Activated T-helper 1 cell treated with Interleukin-2 at 50 U/mL for 16 hours (primary cell): ENCODE results near the gene PCSK6.
"Not testable (repeated sequence)": the region's sequence is repeated elsewhere in the genome, so short reads cannot be mapped to it uniquely, and the experiment has no call there.

Experiments used
- DNase-seq: peaks from one replicate; pipeline ENCODE4 v3.0.0-alpha.2; 2020; ENCODE audit warnings: low read depth

Gene PCSK6

DNA sequence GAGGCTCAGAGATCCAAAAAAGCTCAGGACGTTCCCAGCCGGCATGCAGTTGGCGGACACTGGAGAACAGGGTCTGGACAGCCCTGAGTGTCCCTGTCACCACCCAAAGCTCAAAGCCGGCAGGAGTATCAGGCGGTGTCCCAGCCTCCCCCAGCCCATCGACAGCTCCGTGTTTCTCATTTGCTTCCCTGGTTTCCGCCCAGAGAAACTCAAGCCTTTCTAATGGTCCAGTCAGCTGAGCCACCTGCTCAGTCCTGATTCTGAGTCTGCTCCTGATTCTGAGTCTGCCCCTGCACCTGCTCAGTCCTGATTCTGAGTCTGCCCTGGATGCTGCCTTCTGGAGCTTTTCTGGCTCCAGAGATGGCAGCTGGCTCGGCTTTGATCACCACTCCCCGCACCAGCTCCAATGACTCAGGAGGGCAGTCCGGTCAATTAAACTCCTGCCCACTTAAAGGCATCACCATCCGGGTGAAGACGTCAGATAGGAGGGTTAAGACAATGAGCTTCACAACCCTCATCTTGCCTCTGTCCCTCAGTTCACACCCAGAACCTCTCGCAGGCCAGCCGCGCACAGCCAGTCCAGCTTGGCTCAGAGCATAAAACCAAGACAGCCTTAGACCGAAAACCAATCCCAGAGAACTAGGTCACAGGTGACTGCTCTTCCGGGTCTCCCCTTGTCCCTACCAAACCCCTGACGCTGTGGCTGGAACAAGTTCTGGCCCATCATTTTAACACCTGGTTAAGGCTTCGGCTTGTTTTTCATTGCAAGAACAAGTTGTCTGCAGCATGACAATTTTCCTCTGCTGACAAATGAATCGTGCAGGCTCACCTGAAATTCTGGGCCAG is 6.8 kb downstream of the PCSK6 start:
- no peak for DNase-seq

DNA sequence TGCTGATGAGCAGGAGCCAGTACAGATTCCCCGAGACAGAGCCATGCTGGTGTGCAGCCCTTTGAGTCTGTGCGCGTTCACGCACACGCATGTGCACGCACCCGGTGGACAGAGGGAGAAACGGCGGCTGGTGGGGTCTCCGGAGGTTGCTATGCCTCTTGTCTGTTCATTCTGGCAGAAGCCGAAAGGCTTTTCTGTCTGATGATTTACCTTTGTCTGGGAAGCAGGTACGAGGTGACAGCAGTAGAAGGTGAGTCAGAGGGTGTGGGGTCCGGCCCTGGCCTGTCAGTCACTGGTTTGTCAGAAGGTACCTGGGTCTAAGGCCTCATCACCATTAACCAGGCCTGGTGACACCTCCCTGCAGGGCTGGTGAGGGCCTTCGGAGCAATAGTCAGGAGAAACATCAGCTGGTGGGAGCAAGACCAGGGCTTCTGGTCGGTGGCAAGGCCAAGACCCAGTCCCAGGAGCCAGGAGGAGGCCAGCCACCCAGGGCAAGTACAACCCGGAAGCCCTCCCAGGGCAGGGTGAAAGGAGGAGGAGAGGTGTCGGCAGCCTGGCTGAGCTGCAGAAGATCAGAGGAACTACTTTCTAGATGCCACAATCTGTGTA is 7.5 kb downstream of the PCSK6 start:
- no peak for DNase-seq

DNA sequence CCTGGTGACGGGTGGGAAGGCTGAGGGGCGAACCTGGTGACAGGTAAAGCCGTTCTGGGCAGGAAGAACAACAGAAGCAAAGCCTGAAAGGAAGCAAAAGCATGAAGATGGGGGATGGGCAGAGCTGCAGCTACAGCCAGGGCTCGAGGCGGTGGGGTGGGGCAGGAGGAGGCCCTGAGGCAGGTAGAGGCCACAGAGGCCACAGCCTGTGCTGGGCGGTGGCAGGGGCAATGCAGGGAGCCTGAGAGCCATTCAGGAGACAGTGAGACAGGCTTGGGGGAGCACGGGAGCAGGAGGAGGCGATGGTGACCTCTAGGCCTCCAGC is 8.2 kb downstream of the PCSK6 start:
- no peak for DNase-seq

DNA sequence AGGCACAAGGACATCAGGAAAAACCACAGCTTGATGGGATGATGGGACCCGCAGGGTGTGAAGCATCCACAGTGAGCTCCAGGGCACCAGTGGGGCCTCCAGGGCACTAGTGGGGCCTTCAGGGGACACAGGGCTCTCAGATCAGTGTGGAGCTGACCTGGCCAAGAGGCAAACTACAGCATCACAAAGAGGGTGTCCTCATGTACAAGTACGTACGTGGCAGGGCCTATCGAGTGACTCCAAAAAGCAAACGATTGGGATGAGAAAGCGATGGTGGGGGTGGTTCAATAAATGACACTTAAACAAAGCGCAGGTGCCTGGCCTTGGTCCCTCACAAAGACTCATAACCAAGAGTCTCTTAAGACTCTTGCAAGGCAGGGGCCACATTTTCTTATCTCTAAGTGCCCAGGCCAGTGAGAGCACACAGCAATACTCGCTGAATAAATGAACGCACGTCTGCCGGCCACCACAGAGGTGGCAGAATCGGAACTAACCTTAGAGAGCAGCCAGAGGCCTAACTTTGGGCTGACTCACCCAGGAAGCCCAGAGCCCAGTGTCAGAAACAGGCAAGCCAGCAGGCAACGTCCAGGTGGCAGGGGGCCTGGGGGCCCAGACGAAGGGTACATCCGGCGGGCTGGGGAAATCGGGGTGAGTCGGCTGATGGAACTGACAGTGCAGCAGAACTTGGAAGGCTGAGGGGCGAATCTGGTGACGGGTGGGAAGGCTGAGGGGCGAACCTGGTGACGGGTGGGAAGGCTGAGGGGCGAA is 8.7 kb downstream of the PCSK6 start:
- no peak for DNase-seq

DNA sequence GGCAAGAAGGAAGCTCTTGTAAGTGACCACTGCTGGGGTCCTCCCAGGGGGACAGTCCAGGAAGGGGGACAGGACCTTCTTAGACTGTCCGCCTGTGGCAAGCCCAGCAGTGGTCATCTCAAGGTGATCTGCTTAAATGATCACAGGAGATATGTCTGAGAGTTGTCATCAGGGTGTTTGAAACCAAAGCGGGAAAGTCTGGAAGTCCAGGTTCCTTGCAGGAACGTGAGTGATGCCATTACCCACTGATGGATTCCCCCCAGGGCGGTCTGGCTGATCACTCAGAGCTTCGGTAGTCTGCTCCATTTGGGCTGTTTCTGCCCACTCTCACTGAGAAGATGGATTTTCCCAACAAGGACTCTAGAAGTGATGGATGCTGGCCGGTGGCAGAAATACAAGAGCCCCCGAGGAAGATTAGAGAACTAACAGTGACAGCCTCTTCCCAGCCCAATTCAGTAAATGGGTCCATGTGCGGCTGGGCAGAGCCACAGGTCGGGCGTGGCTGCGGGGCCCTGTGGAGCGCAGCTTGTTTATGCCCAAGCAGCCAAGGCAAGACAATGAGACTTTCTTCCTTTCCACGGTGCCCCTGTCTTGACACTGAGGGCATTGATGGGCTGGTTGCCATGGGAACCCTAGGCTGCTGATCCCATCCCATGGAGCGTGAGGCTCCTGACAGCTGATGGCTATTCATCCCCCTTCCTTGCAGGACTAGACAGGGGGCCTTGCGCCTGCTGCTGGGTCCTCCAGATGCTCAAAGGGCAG is 9.5 kb downstream of the PCSK6 start:
- no peak for DNase-seq

DNA sequence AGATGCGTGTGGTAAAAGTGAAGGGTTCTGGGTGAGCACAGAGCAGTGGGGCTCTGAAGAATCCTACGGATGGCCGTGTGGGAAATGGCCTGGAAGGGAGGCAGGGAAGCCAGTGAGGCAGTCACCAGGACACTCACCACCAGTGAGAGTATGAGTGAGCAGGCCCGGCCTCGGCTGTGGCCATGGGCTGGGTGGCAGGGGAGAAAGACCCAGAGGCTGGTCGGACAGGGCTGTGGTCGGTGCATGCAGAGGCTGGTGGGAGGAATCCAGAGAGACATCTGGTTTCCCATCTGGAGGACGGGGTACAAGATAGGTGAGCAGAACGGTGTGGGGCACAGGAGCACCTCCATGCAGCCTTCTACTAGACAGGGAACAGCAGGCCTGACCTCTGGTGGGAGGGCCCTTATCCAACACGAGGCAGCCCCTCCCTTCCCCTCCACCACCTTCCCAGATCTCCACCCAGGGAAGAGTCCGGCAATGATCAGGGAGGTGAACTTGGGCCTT is 10.1 kb downstream of the PCSK6 start:
- DNase-seq, result no peak

DNA sequence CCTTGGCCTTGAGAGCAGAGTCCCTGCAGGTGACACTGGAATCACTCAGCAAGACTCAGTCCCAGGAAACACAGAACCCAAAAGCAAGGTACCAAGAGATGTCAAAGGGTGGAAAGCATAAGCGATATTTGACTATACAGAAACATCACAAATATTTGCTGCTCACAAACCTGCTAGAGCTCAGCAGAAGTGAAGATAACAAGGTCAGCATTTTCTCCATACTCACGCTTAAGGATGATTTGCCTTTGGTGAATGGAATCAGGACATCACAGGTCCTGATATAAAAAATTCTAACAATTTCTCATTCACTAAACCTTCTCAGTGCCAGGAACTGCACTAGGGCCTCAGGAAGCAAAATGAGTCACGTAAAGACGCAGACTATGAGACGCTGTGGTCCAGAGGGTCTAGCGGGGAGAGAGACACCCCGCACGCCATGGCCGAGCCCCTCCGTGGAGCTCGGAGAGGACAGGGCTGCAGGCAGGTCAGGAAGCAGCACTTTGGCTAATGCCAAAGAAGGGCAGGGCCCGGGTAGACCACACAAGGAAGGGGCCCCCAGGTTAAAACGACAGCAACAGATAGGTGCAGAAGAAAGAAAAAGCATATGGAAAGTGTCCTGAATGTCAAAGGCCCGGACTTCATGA is 10.7 kb downstream of the PCSK6 start:
- DNase-seq, result no peak

DNA sequence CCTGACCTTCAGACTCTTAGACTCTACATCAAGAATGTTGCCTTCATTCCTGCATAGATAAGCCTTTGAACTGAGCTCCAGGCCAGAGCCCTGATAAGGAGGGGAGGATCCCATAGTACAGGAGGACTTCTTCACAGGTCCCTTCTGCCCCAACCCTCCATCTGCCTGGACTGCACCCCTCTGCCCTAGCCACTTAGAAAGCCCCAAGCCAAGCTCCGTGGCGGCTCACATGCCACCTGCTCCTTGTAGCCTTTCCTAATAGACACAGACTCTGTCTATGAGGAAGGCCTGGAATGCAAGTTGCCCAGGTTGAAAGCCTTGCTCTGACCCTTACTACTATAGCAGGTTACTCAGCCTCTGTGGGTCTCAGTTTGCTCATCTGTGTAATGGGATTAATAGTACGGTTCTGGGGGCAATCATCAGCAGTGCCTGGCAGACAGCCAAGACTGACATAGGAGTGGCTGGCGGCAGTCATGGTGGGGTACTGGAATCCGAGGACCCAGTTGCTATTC is 11.6 kb downstream of the PCSK6 start:
- no peak for DNase-seq

DNA sequence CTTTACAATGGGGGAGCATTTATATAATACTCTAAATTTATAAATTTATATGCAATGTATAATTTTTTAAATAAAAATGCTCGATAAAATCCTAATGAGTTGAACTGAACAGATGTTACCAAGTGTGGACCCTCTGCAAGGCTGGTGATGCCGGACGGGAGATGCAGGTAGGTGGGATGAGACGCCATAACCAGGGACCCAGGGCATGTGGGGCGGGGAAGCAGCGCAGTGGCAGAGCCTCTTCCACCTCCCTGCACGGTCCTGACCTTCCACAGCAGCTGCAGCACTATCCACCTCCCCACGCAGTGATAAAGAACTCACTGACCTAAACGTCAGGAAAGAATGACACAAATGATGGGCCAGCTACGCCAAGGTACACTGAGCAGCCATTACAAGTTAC is 12.8 kb downstream of the PCSK6 start:
- no peak for DNase-seq

DNA sequence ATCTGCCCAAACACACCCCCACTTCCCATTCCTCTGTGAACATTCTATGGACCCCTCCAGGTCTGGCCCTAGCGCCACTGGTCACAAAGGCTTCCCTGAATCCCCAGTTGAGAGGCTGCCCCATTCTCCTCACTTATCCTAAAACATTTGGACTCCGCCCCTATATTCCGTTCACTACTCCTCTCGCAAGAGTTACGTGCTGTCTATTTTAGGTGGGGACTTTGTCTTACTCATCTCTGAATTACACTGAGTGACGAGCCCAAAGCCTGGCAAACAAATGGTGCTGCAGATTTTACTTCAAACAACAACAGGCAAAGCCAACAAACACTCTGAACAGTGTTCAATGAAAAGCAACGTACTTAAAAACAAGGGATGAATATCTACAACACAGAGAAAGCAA is 14.5 kb downstream of the PCSK6 start:
- DNase-seq, result no peak

DNA sequence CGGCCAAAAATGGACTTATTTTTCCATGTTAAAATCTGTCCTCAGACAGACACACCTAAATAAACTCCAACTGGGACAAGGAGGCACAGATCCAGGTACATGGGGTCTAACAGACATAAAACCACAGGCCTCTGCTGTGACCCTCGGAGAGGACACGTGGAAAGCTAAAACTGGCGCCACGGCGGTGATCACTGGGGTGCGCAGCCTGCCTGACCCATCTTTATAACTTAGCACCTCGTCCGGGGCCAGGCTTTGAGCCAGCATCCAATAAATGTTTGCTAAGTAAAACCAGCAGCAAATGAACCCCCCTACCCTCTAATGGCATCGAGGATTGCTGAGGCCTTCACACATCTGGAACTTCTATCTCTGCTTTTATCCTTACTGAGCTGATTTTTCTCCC is 15.3 kb downstream of the PCSK6 start:
- no peak for DNase-seq

DNA sequence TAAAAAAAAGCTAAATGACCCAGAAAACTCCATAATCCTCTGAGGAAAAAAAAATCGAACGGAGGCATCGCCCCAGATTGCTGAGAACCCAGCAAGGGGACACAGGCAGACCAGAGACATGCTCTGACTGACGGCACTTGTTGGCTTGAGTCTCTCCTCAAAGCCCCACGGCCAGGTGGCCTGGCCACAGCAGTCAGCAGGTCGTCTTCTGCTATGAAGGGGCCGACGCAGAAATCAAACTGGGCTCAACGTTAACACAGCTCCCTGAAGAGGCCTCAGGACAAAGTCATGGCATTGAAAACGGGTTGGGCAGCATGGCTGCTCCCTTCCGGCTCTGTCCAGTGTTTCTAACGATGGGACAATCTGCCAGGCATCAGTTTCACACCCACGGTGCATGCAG is 17.5 kb downstream of the PCSK6 start:
- DNase-seq, result no peak

DNA sequence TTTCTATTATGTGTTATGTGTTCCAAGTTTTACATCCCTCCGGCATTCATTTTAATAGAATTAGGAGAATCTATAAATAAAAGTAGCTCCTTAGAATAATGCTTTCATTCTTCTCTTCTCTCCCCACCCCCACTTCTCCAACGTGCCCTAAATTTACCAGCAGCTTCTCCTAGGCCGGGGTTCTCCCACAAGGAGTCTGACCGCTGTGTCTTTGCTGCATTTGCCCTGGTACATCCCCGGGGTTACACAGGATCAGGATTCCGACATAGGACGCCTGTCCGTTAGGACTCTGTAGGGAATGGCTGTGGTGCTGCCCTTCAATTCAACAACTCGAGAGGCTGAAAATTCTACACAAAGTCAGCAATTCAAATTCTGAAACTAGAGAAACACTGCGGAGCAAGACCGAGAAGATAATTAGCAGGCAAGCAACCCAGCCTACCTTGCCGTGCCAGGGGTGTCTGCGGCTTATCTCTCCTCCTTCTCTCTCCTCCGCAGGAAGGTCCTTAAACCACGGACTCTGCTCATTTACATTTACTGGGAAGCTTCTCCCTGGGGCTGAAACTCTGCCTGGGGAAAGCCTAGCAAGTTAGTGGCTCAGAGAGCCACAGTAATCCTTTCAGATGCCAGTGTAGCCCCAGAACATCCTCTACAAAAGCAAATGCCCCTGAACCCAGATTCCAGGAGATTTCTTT is 18.8 kb downstream of the PCSK6 start:
- no peak for DNase-seq

DNA sequence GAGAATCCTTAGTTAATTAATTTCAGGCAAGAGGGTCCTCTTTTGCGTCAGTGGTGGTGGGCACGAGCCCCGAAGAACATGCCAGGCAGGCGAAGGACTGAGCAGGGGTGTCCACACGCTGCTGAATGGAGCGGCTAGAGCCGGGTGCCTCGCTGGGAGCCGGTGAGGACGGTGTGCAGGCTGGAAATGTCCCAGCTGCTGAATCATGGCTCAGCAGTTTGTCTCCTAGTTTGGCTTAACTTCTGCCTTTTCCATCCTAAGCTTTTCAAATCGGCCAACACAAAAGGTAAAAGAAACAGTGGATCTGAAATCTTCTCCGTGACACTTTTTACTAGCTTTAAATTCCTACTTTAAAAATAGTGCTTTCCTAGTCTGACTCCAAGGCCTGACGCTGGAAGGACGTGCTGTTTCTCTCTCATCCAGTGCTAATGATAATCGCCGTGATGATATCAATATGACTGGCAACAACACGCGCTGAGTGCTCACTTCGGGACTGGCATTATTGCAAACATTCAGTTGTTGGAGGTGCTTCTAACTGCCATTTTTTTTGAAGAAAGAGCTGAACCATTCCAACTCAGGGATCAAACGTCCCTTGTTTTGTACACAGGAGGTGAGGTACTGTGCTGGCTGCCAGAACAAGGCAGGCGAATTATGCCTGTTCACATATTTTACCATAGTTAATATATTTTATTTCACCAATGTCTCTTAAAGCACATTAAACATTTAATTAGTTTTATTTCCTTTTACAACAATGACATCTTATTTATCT is 19.8 kb downstream of the PCSK6 start:
- no peak for DNase-seq

DNA sequence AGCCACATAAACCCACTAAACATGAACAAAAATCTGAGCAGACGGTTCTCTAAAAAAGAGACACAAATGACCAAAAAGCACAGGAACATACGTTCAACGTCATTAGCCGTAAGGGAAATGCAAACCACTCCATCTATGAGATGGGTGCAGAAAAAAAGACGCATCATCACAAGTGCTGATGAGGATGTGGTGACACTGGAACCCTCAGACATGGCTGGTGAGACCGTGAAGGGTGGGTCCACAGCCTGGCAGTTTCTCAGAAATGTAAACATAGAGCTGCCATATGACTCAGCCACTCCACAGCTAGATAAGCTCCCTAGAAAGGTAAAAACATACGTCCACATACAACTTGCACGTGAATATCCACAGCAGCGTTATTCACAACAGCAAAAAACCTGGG is 23.3 kb downstream of the PCSK6 start:
- no peak for DNase-seq

DNA sequence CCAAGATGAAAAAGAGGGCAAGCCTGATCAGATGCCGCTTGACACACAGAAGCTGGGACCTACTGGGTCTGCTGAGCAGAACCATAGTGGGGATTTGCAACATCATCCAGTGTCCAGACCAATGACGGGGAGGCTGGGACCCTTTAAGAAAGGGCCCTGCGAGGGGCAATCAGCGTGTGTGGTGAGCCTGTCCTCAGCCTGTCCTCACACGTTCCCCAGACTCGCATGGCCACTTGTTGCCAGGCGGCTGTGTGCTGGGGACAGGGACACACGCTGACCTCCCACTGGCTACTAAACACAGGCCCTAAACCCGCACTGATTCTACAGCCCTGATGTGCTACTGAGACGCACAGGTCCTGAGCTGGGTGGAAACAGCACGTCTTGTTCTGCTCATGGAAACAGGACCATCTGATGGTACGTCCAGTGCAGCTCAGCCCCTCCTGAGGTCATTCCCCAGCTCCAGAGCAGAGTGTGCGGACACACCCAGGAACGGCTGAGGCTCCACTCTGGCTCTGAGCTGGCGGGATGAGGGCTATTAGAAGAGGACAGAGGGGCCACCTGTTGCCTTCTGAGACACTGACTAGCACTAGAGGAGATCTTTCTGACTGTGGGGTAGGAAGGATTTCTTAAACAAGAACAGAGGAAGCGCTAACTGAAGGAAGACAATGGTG is 24.4 kb downstream of the PCSK6 start:
- no peak for DNase-seq

DNA sequence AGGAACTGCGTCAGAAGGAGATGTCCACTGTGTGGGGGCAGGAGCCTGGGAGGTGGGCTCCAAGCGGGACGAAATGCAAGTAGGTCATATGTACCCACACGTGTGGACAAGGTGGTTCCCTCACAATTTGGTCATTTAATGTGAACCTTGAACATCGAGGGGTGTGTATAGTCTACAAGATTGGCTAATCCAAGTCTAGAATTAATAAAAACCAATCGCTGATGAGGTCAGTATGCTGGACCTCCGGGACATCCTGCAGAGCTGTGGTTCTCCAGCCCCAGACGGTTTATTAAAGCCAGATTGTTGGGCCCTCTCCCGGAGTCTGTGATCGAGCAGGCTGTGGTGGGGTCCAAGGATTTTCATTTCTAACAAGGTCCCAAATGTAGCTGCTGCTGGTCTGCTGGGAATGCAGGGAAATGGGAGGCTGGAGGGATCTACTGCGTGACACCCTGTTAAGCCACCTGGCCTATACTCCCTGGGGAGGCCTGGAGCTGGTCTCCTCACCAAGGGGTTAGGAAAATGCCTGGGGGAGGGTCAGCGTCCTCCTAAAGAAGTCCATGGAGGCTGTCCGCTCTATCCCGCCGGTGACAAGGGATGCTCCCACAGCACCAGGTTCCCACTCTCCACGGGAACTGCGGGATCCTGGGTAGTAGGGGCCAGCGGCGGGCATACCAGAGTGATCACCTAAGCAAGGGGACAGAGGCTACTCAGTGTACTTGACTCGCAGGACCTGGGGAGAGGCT is 25.1 kb downstream of the PCSK6 start:
- no peak for DNase-seq

DNA sequence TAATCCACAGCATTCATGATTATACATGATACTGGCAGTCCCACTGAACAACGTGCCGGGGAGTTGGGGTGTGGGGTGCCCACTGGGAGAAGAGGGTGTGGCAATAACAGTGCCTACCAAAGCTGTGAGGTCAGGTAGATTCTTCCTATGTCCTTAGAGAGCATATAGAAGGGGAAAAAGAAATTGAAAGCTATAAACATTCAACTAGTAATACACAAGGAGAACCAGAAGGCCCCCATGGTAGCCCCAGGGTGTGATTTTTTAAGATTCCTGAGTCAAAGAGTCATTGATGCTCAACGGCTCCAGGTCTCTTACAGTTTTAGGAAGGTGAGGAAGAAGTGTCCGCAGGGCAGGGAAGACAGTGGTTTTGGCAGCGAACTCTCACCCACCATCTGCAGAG is 25.8 kb downstream of the PCSK6 start:
- not testable (repeated sequence) for DNase-seq

DNA sequence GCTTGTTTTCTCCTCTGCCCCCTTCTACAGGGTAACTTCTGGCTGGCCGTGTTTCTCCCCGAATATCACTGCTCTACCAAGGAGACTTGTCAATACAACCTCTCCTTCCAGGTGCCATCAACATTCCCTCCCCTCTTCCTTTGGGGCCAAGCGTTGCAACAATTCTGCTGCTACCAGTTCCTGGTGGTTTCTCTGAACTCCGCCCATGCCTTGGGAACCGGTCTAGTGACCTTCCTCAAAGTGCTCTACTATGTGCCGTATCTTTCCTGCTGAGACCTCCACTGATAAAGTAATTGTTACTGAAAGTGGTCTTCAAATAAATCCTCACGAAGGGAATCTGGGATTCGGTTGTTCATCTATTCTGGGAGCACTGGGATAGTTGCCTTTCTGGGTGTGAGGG is 26.2 kb downstream of the PCSK6 start:
- DNase-seq, result no peak
